NCI-H526 treated with DMSO at 0.1 percent for 48 hours (cell line): ENCODE measurements around the gene AATK.

Experiments used
- DNase-seq: peaks from one replicate; lab custom pipeline; 2025; lab: John Stamatoyannopoulos, UW

The AATK gene, protein sequence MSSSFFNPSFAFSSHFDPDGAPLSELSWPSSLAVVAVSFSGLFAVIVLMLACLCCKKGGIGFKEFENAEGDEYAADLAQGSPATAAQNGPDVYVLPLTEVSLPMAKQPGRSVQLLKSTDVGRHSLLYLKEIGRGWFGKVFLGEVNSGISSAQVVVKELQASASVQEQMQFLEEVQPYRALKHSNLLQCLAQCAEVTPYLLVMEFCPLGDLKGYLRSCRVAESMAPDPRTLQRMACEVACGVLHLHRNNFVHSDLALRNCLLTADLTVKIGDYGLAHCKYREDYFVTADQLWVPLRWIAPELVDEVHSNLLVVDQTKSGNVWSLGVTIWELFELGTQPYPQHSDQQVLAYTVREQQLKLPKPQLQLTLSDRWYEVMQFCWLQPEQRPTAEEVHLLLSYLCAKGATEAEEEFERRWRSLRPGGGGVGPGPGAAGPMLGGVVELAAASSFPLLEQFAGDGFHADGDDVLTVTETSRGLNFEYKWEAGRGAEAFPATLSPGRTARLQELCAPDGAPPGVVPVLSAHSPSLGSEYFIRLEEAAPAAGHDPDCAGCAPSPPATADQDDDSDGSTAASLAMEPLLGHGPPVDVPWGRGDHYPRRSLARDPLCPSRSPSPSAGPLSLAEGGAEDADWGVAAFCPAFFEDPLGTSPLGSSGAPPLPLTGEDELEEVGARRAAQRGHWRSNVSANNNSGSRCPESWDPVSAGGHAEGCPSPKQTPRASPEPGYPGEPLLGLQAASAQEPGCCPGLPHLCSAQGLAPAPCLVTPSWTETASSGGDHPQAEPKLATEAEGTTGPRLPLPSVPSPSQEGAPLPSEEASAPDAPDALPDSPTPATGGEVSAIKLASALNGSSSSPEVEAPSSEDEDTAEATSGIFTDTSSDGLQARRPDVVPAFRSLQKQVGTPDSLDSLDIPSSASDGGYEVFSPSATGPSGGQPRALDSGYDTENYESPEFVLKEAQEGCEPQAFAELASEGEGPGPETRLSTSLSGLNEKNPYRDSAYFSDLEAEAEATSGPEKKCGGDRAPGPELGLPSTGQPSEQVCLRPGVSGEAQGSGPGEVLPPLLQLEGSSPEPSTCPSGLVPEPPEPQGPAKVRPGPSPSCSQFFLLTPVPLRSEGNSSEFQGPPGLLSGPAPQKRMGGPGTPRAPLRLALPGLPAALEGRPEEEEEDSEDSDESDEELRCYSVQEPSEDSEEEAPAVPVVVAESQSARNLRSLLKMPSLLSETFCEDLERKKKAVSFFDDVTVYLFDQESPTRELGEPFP (N-terminal part only)

DNA sequence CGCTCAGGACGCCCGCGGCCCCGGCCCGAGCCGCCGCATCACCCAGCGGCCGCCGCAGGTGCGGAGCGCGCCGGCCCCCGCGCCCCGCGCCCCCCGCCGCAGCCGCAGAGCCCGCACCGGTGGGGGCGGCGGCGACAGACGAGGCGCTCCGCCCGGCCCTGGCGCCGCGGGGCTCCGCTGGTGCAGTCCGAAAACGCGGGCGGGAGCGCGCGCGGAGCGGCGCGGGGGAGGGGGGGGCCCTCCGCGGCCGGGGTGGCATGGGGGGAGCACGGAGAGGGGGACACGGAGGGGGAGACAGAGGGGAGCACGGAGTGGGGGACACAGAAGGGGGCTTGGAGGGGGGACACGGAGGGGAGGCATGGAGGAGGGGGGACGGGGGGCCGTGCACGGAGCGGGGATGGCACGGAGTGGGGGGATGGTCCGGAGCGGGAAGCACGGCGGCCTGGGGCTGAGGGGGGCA, at the start of gene AATK:
AATK (minus strand) TSS at position 189 of the 460 bp plus-strand sequence. CDS start 229 bp downstream, outside the sequence.
- no peak for DNase-seq

DNA sequence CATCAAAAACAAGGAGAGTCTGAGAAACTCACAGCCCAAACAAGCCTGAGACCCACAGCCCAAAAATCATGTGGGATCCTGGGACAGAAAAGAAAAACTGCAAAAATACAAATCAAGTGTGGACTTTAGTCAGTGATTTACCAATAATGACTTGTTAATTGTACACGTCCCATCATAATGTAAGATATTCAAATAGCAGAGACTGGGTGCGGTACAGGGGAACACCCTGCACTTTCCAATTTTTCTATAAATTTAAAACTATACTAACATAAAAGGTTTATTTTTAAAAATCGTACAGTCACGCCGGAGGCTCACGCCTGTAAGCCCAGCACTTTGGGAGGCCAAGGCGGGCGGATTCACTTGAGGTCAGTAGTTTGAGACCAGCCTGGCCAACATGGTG, 48.0 kb upstream of the AATK start:
- DNase-seq = no peak

DNA sequence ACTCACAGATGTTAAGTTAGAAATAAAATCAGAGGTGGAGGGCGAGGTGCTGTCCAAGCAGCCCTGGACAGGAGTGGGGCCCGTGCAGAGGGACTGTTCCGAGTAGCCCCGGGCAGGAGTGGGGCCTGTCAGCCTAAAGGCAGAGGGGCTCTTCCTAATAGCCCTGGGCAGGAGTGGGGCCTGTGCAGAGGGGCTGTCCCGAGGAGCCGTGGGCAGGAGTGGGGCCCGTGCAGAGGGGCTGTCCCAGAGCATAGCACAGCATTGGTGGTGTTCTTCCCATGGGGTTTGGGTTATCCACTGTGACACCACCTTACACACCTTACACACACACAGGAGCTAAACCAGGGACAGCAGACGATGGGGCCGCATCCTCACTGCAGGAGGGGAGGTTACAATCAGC, 46.3 kb upstream of the AATK start:
- DNase-seq = no peak

DNA sequence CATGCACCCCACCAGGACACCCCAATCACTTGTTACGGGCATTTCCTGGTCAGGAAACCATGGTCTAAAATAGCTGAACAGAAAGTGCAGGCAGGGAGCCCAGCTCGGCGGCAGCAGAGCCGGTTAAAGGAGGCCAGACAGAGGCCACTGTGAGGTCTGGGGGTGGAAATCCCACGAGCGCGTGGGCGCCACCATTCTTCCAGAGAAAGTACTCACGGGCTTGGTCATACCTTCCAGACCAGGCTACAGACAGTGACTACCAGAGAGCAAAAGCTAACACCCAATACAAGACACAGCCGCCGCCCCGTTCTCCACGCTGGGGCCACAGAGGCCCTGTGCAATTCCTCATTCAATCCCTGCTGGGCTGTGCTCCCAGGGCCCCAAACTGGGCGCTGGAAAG, 44.8 kb upstream of the AATK start:
- no peak for DNase-seq

DNA sequence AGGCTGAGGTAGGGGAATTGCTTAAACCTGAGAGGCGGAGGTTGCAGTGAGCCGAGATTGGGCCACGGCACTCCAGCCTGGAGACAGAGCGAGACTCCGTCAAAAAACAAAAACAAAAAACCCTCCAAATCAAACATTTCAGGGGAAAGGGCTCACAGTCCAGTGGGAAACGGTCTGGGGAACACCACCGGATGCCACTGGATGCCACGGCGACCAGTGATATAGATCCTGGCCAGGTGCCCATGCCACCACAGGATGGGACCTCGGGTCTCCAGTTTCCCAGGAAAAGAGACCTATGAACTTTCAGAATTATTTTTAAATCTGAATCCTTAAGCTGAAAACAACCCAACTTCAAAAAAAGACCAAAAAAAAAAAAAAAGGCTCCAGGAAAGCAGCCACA, 44.4 kb upstream of the AATK start:
- DNase-seq = no peak

DNA sequence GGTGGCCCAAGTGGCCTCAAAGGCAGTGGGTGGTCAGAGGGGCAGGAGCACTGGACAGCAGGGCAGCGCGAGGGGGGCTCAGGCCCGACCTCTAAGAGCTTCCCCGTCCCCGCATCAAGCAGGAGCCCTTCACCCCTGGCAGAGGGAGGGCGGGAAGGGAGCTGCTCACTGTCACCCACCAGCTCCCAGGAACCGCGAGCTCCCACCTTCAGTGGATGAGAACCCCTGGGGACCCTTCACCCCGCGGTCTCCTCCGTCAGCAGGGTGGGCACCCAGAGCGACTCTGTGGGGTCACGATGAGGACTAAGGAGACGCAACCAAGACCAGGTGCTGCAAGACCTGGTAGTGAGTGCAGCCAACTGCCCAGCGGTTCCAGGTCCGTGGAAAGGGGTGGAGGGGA, 43.1 kb upstream of the AATK start:
- DNase-seq = no peak

DNA sequence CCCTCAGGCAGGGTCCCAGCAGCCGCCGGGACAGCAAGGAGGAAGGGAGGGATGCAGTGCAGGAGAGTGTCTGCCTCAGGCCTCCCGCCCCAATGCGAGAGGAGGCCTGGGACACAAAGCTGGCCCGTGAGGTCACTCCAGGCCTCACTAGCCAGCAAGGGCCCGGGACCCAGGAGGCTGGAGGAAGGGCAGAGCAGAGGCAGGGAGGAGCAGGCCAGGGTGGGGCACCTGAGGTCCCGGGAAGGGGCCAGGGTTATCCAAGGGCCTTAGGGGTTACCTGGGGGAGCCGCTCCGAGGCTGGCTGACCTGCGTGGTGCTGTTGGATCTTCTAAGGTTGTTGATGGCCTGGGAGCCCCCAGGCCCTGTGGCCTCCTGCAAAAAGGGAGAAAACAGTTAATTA, 42.6 kb upstream of the AATK start:
- no peak for DNase-seq

DNA sequence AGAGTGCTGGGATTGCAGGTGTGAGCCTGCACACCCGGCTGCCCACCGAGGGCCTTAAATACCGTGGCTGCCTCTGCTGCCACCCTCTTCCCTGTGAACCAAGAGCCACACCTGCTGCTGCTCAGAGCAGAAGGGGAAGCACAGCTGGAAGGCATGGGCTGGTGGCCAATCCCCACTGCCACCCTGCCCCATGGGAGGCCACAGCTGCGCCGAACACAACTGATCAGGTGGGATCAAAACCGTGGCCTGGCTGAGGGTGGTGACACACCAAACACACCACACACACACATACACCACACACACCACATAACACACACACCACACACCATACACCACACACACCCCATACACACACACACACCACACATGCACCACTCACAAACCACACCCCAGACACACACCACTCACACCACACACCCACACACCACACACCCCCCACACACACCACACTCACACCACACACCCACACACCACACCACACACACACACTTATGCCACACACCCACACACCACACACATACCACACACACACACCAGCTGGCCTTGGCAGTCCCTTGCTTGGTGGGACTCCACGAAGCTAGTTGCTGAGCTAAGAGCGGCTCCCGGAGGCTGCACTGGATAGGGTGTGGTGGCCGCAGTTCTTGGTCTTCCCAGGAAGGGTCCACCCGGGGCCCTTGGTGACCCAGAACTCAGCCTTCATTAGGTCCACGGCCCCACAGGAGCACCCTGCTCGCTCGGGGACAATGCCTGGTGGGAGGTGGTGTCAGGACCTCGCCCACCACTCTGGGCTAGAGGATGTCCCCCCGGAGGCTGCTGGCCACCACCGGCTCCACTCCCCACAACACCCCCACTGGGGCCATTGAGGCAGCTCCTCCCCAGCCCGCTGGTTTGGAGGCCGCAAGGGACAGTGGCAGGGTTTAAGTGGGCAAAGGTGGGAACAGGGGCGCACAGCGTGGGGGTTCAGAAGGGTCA, 41.9 kb upstream of the AATK start:
- no peak for DNase-seq

DNA sequence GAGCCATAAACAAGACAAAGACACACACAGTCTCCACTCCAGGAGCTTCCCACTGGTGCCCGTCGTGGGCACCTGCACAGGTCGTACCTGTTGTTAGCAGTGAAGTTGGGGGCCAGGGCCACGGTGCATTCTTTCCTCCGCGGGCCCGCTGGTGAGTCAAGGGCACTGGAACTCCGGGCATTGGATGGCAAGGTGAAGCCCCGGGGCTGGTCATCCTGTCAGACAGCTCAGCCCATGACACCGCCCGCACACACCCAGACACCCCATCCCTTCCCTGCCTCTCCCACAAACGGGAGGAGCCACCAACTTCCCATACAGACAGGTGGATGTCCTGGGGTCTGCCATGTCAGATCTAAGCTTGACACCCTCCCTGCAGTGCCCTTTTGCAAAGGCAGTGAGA, 40.6 kb upstream of the AATK start:
- DNase-seq = no peak

DNA sequence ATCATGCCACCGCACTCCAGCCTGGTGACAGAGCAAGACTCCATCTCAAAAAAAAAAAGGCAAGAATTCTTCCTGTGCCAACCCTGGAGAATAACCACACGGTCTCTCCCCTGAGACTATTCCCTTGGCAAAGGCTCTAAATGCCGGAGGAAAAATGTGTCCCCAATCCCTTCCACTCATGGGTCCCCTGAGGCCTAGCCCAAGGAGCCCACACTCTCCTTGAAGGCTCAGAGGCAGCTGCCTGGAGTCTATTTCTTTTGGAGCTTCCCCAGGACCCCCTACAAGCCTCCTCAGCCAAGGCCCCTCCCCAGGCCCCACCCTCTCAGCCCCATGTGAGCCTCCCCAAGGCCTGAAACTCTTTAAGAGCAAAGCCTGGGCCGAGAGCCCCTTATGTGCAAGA, 40.1 kb upstream of the AATK start:
- no peak for DNase-seq

DNA sequence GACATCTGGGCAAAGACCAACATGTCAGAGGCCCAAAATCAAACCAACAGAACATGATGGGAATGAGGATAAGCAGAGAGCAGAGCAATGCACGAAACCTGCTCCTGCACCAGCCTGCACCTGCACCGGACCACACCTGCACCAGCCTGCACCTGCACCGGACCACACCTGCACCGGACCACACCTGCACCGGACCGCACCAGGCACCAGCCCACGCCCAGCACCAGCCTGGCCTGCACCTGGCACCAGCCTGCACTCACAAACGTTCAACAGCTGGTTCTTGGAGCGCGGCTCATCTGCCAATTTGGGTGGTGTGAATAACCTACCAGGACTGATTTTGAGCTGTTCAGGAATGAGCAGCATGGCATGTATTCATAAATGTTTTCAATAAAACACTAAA, 38.6 kb upstream of the AATK start:
- DNase-seq = no peak

DNA sequence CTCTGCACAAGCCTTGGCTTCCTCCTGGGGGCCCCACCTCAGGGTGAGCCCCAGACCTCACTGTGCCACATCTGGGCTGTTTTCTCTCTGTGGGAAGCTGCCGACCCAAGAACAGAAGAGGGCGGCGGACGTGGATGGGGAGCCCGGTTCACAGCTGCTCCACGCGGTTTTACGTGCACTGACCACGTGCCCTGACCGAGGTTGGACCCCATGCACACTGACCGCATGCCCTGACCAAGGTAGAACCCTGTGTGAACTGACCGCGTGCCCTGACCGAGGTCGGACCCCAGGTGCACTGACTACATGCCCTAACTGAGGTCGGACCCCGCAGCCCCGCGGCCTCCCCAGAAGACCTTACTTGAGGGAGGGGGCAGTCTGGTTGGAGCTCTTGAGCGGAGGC, 37.1 kb upstream of the AATK start:
- DNase-seq = no peak

DNA sequence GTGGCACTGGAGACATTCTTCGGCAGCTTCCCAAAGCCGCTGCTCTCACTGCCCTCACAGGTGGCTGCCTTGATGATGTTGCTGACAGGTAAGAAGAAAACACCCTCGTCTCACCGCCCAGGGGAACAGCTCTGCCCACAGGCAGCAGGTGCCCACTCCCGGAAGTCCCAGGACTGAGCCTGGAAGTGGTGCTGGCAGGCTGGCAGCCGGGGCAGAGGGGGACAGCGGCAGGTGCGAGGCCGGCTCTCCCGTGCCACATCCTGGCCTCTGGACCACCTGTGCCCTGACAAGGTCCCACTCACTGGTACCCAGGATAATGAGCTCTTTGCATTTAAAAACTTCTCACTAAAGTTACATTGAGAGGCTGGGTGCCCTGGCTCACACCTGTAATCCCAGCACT, 36.3 kb upstream of the AATK start:
- DNase-seq = no peak

DNA sequence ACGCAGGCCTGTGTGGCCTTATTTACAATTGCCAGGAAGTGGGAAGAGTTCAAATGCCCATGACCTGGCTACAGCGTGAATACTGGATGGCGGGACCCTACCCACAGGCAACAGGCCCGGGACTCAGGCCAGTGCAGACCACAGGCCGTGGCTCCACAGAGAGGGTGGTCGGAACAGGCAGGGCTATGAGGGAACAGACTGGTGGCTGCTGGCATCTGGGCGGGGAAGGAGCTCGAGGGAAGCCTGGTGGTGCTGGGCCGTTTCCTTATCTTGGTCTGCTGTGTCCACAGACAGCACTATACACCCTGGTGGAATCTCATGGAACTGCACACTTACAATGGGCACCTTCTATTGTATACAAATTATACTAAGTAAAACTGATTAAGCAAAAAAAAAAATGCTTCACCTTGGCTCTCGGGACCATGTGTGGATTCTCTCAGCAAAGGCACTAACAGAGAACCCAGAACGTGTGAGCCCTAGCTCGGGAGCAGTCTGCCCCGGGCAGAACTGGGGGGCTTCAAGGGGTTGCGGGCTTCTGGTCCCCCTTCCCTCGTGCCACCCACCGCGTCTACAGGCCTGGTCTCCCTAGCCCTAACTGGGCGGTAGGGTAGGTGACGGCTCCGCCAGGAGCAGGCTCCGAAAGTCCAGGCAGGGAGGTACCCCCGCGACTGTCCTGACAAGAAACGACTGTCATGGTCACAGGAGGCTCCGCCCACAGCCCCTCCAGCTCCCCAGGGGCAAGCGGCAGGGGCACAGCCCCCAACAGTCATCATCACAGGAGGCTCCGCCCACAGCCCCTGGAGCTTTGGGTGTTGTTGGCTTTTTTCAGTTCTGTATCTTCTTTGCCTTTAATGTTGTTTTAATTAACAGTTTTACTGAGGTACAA, 34.9 kb upstream of the AATK start:
- DNase-seq = no peak

DNA sequence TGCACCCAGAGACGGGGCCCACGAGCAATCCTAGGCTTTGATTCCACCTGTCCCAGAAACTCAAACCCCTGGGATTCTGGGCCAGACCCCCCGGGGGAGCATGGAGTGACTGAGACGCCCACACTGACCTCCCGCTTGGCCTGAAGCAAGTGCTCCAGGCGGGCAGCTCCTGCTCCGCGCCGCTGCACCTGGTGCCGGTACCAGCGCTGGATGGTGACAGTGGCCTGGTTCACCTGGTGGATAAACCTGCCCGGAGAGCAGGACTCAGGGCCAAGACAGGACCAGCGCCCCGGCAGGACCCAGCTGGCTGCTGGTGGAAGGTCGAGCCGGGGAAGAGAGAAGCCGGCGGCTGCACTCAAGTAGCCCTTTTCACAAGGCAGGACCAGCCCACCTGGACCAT, 34.2 kb upstream of the AATK start:
- DNase-seq = no peak

DNA sequence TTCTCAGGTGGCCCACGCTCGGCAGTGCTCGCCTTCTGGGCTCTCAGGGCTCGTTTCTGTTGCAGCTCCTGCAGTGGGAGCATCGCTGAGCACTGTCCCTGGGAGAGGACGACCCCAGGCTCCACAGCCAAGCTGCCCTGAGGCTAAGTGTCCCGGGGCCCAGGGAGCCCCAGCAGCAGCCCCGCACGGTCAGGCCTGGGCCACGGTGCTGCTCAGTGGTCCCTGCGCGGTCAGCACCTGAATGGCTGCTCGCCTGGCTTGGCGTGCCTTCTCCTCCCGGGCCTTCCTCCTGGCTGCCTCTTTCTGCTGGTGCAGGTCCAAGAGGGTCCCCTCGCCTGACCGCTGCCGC, 33.4 kb upstream of the AATK start:
- no peak for DNase-seq

DNA sequence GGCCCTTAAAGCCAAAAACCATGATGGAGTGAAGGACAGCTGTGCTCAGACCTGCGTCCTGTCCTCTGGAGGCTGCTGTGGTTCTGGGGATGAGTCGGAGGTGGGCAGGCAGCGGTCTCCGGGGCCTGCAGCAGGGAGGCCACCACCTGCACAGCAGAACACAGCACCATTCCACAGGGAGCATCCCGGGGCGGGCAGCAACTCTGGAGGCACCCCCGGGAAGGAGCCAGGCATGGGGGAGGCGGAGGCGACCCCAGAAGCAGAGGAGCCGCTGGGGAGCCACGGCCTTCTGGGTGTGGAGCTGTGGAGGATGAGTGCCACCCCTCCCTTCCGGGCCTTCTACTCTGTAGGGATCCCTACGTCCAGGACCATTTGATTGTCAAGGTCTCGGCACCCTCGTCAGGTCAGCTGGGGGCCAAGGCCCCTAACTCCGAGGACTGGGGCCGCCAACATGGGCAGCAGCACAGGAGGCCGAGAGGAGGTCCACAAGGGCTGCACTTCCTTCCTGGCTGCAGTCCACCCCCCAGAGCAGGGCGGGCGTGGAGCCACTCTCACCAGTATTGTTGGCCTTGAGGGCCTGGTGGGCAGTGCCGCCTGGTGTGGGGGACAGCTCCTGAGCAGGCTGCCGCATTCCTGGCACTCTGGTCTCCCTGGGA, 32.9 kb upstream of the AATK start:
- DNase-seq = no peak

DNA sequence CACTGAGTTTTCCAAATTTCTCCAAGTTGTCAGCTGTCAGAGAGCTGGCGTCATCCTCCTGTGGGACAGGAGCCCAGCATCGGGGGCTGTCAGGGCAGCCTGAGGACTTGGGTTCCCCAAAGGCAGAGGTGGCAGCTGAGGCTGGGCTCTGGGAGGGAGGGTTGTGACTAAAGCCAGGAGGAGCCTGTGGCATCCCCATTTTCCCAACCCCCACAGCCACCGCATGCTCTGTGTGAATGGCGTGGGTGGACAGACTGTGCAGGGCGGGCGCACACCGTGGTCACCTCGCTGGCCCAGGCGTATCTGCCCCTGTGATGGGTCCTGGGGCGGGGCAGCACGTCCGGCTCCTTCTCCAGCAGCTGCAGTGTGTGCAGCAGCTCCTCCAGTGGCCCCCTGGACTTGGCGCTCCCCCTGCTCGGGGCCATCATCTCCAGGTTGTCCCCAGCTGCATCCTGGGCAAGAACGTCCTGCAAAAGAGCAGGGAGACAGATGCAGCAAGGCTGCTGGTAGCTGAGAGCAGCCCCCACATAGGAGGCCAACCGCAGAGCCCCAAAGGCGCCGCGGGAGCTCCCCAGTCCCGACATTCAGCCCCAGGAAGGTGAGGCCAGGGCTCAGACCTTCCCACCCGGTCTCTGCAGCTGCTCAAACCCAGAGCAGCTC, 31.9 kb upstream of the AATK start:
- DNase-seq = no peak

DNA sequence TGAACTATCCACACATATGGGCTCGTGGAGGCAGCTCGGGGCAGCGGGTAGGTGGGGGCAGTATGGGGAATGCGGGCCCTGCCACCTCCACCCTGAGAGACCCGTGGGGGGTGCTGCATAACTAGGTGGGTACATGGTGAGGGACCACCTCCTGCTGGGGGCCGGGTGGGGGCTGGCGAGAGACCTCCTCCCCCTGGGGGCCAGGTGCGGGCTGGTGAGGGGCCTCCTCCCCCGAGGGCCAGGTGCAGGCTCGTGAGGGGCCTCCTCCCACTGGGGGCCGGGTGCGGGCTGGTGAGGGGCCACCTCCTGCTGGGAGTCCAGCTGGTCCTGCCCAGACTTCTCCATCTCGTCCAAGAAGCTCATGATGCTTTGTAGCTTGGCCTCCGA, 31.4 kb upstream of the AATK start:
- no peak for DNase-seq
